H9 (cell line): Measurements from ENCODE around the gene CTNNAL1. TPM values are rescaled to one million over a fixed set of nuclear protein-coding genes. Genes with fewer than 3 reads are reported as not detected.
A peak's percentile ranks its signal among the peaks of the same experiment; 100 is the strongest.

Experiments
- DNase-seq: peaks from one replicate; pipeline ENCODE4 v3.0.0-alpha.2; 2017
- H2AFZ ChIP-seq: one replicate; pipeline ENCODE4 v1.6.1; 2013; ENCODE audit warnings: mild to moderate bottlenecking, low read length, control low read depth, moderate library complexity
- H2AK5ac ChIP-seq: 2 replicates; pipeline ENCODE4 v1.6.1; 2013; ENCODE audit warnings: low read length, control low read depth, mixed read lengths; ENCODE audit not compliant: insufficient read length
- H2BK120ac ChIP-seq: one replicate; pipeline ENCODE4 v1.6.1; 2013; ENCODE audit warnings: low read depth, mild to moderate bottlenecking, low read length, control low read depth, inconsistent platforms; ENCODE audit not compliant: poor library complexity, severe bottlenecking
- H2BK12ac ChIP-seq: 2 replicates; pipeline ENCODE4 v1.6.1; 2013; ENCODE audit warnings: low read length, control low read depth, mixed read lengths, low read depth; ENCODE audit not compliant: insufficient read length
- H2BK15ac ChIP-seq: 2 replicates; pipeline ENCODE4 v1.6.1; 2013; ENCODE audit warnings: low read depth, low read length, control low read depth
- H2BK20ac ChIP-seq: one replicate; pipeline ENCODE4 v1.6.1; 2013; ENCODE audit warnings: low read depth, mild to moderate bottlenecking, low read length, control low read depth, inconsistent platforms; ENCODE audit not compliant: poor library complexity, severe bottlenecking
- H2BK5ac ChIP-seq: 2 replicates; pipeline ENCODE4 v1.6.1; 2013; ENCODE audit warnings: low read length, control low read depth, mixed read lengths; ENCODE audit not compliant: insufficient read length
- H3K14ac ChIP-seq: 2 replicates; pipeline ENCODE4 v1.6.1; 2013; ENCODE audit warnings: low read length, control low read depth; ENCODE audit not compliant: insufficient read depth
- H3K18ac ChIP-seq: 2 replicates; pipeline ENCODE4 v1.6.1; 2013; ENCODE audit warnings: low read depth, mild to moderate bottlenecking, mixed read lengths, low read length, control low read depth; ENCODE audit not compliant: insufficient read length
- H3K23ac ChIP-seq: 2 replicates; pipeline ENCODE4 v1.6.1; 2013; ENCODE audit warnings: low read length, control low read depth, mixed read lengths, low read depth; ENCODE audit not compliant: insufficient read length
- H3K23me2 ChIP-seq: 2 replicates; pipeline ENCODE4 v1.6.1; 2013; ENCODE audit warnings: low read depth, mild to moderate bottlenecking, mixed read lengths, low read length, control low read depth; ENCODE audit not compliant: insufficient read length, poor library complexity, severe bottlenecking
- H3K27ac ChIP-seq: 2 replicates; pipeline ENCODE4 v1.5.1; 2013; ENCODE audit warnings: low read length, control low read depth, mixed read lengths, low read depth; ENCODE audit not compliant: insufficient read length
- H3K27me3 ChIP-seq: 2 replicates; pipeline ENCODE4 v1.6.1; 2013; ENCODE audit warnings: low read length, control low read depth, inconsistent platforms; ENCODE audit not compliant: insufficient read depth
- H3K4ac ChIP-seq: 2 replicates; pipeline ENCODE4 v1.6.1; 2013; ENCODE audit warnings: low read depth, mild to moderate bottlenecking, control low read depth, inconsistent platforms, low read length, moderate library complexity
- H3K4me1 ChIP-seq: 2 replicates; pipeline ENCODE4 v1.6.1; 2013; ENCODE audit warnings: low read length, control low read depth, inconsistent platforms; ENCODE audit not compliant: insufficient read depth
- H3K4me2 ChIP-seq: 2 replicates; pipeline ENCODE4 v1.6.1; 2013; ENCODE audit warnings: low read length, control low read depth, mixed read lengths; ENCODE audit not compliant: insufficient read length, insufficient read depth
- H3K56ac ChIP-seq: 2 replicates; pipeline ENCODE4 v1.6.1; 2013; ENCODE audit warnings: low read depth, mild to moderate bottlenecking, mixed read lengths, low read length, control low read depth; ENCODE audit not compliant: insufficient read length
- H3K79me1 ChIP-seq: 2 replicates; pipeline ENCODE4 v1.6.1; 2013; ENCODE audit warnings: low read depth, mild to moderate bottlenecking, moderate library complexity, low read length, control low read depth, inconsistent platforms; ENCODE audit not compliant: insufficient read depth, poor library complexity, severe bottlenecking
- H3K79me2 ChIP-seq: 2 replicates; pipeline ENCODE4 v1.6.1; 2013; ENCODE audit warnings: low read length, control low read depth, inconsistent platforms; ENCODE audit not compliant: insufficient read depth
- H3K9ac ChIP-seq: 2 replicates; pipeline ENCODE4 v1.6.1; 2013; ENCODE audit warnings: low read length, control low read depth, mixed read lengths; ENCODE audit not compliant: insufficient read length; ENCODE audit errors: extremely low read depth
- H3K9me3 ChIP-seq: one replicate; pipeline ENCODE4 v1.6.1; 2013; ENCODE audit warnings: low read depth, low read length, inconsistent platforms; ENCODE audit not compliant: control insufficient read depth
- H3T11ph ChIP-seq: one replicate; pipeline ENCODE4 v1.6.1; 2013; ENCODE audit warnings: mild to moderate bottlenecking, low read length, control low read depth, inconsistent platforms
- H4K20me1 ChIP-seq: one replicate; pipeline ENCODE4 v1.6.1; 2013; ENCODE audit not compliant: control insufficient read depth, insufficient read length, insufficient read depth
- H4K5ac ChIP-seq: 2 replicates; pipeline ENCODE4 v1.6.1; 2013; ENCODE audit warnings: low read depth, mild to moderate bottlenecking, mixed read lengths, low read length, control low read depth; ENCODE audit not compliant: insufficient read length
- H4K8ac ChIP-seq: replicated peaks from 2 replicates; pipeline ENCODE4 v1.6.1; 2013; ENCODE audit warnings: low read length, control low read depth, mixed read lengths, low read depth; ENCODE audit not compliant: insufficient read length
- H4K91ac ChIP-seq: 2 replicates; pipeline ENCODE4 v1.6.1; 2013; ENCODE audit warnings: low read depth, mild to moderate bottlenecking, moderate library complexity, mixed read lengths, low read length, control low read depth; ENCODE audit not compliant: insufficient read length
- H3K27ac Mint-ChIP-seq, 3 experiments: 2 replicates in 2 of 3; 3 replicates in 1 of 3; pipeline ENCODE4 v1.8.0; 2020 to 2021; ENCODE audit warnings: mixed read lengths in 3 of 3, mild to moderate bottlenecking in 1 of 3, moderate library complexity in 1 of 3
- H3K27me3 Mint-ChIP-seq: 2 replicates; pipeline ENCODE4 v1.8.0; 2021; ENCODE audit warnings: low read depth, mild to moderate bottlenecking, moderate library complexity, mixed read lengths
- H3K36me3 Mint-ChIP-seq, 3 experiments: 2 replicates in 2 of 3; 3 replicates in 1 of 3; pipeline ENCODE4 v1.8.0; 2020 to 2021; ENCODE audit warnings: low read depth in 3 of 3, mixed read lengths in 3 of 3; ENCODE audit not compliant: insufficient read depth in 1 of 3
- H3K4me1 Mint-ChIP-seq, 2 experiments: 2 replicates each; pipeline ENCODE4 v1.8.0; 2020; ENCODE audit warnings: mixed read lengths in 2 of 2
- H3K4me3 Mint-ChIP-seq, 2 experiments: 2 replicates in 1 of 2; 3 replicates in 1 of 2; pipeline ENCODE4 v1.8.0; 2020 to 2021; ENCODE audit warnings: mild to moderate bottlenecking in 2 of 2, mixed read lengths in 2 of 2, moderate library complexity in 1 of 2
- H3K9me3 Mint-ChIP-seq, 2 experiments: 2 replicates in 1 of 2; 3 replicates in 1 of 2; pipeline ENCODE4 v1.8.0; 2020; ENCODE audit warnings: mild to moderate bottlenecking in 2 of 2, mixed read lengths in 2 of 2, moderate library complexity in 1 of 2
- CTCF ChIP-seq: fragments of 200-600 bp; sonication (generic); conservative IDR thresholded peaks from 3 replicates; pipeline ENCODE4 v1.8.0; 2021; ENCODE audit warnings: antibody characterized with exemption, mild to moderate bottlenecking
- WGBS: extraction: QIAGEN DNeasy Blood & Tissue Kit; methylation state at CpG from one replicate; pipeline ENCODE4 v1.1.7; 2013; ENCODE audit warnings: missing lambda C conversion rate, low lambda C conversion rate, mixed read lengths; ENCODE audit not compliant: insufficient read length; ENCODE audit errors: extremely low coverage; 5-methylcytosine and 5-hydroxymethylcytosine counted together
- total RNA-seq: library from RNA; stranded (reverse); gene quantifications from 2 replicates; pipeline ENCODE4 v1.2.1, GENCODE V29; 2021

Gene CTNNAL1
- total RNA-seq, 1 experiment from 2014 or later = 52.9 TPM

GRCh38 chr9:109014608-109015280 lies 1.4 kb upstream of the CTNNAL1 start:
- Mint-ChIP-seq H3K27ac (0 out of 7 replicates have a peak overlapping the region, but pooled peaks of 1 of the 3 experiments have one; percentile 97), H3K4me3 (no peak overlapping the region; a peak in 1 of 5 replicates), H3K36me3 (peaks cover 5 to 12% (median 10%) of the 10 kb centered on the region in 3 experiments; a peak in 6 of 7 replicates), H3K9me3 (no peaks in the 10 kb centered on the region; a peak in 2 of 5 replicates), H3K27me3 (peaks cover 11% of the 10 kb centered on the region), H3K4me1 (peaks cover 19 to 33% of the 10 kb centered on the region in 2 experiments)
- Histone ChIP-seq H2BK15ac (no peak overlapping the region), H3K23me2 (peaks cover 12% of the 10 kb centered on the region), H4K91ac (no peak overlapping the region), H3K4me2 (no peak overlapping the region), H3K9ac (no peak overlapping the region), H3K27ac (no peak overlapping the region), H3T11ph (no peak overlapping the region), H3K56ac (no peak overlapping the region), H3K18ac (no peak overlapping the region), H3K79me1 (no peaks in the 10 kb centered on the region), H2AFZ (no peak overlapping the region), H4K5ac (no peak overlapping the region), H3K4me1 (no peaks in the 10 kb centered on the region), H3K4ac (no peak overlapping the region), H3K14ac (no peak overlapping the region), H4K20me1 (no peaks in the 10 kb centered on the region), H3K9me3 (no peaks in the 10 kb centered on the region), H2BK12ac (no peak overlapping the region), H2BK5ac (no peak overlapping the region), H3K27me3 (no peaks in the 10 kb centered on the region; the same call in 1 of the 2 replicates), H2BK20ac (no peak overlapping the region), H3K23ac (no peak overlapping the region), H4K8ac (no peak overlapping the region), H3K79me2 (no peaks in the 10 kb centered on the region), H2BK120ac (no peak overlapping the region), H2AK5ac (no peak overlapping the region)
- no peak for TF ChIP-seq CTCF
- DNase-seq = no peak
- WGBS = no CpG with 5 or more reads among the region's 7 CpGs
